ENCODE results near the gene DMRTC1B.
"Not testable (repeated sequence)": the region's sequence is repeated elsewhere in the genome, so short reads cannot be mapped to it uniquely, and the experiment has no call there.

DNA sequence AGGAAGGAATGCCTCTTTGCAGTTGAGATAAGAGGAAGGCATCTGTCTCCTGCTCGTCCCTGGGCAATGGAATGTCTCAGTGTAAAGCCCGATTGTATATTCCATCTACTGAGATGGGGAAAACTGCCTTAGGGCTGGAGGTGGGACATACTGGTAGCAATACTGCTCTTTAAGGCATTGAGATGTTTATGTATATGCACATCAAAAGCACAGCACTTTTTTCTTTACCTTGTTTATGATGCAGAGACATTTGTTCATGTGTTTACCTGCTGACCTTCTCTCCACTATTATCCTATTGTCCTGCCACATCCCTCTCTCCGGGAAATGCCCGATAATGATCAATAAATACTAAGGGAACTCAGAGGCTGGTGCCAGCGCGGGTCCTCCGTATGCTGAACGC, 43.1 kb upstream of the DMRTC1B start:
- TF ChIP-seq EZH2 (IDR thresholded peaks at IDR 0.05); POLR2AphosphoS5 (IDR thresholded peaks at IDR 0.05; ENCODE audit: borderline replicate concordance, low read depth, low read length): not testable (repeated sequence)
